Fibroblast of mammary gland (primary cell): Measurements from ENCODE around the gene FIGNL1.

Source experiments
- DNase-seq: peaks from one replicate; pipeline ENCODE4 v3.0.0-alpha.2; 2010; ENCODE audit warnings: low read depth
- H3K4me3 ChIP-seq: 2 replicates; pipeline ENCODE4 v1.5.1; 2011; ENCODE audit warnings: low read depth, mild to moderate bottlenecking, low read length, moderate library complexity; ENCODE audit not compliant: control insufficient read depth
- CTCF ChIP-seq: conservative IDR thresholded peaks from 2 replicates; pipeline ENCODE4 v1.5.1; 2011; ENCODE audit warnings: low read depth, low read length, inconsistent platforms; ENCODE audit not compliant: control insufficient read depth, insufficient read depth

FIGNL1 gene

GRCh38 chr7:50480797-50481196, 30.6 kb upstream of the FIGNL1 start:
- DNase-seq, result no peak
- no peak for TF ChIP-seq CTCF
- no peak overlapping the region for H3K4me3 ChIP-seq

- no peak for DNase-seq
- TF ChIP-seq CTCF, result no peak
- H3K4me3 ChIP-seq, result no peak overlapping the region
Observed at GRCh38 chr7:50479743-50480517, 29.8 kb upstream of the FIGNL1 start.

- TF ChIP-seq CTCF, result no peak
- H3K4me3 ChIP-seq, result no peak overlapping the region
- peak; percentile 52 for DNase-seq
Observed at GRCh38 chr7:50477640-50478039, 27.5 kb upstream of the FIGNL1 start.

GRCh38 chr7:50476953-50477625, 26.9 kb upstream of the FIGNL1 start:
- TF ChIP-seq CTCF, result no peak
- no peak for DNase-seq
- H3K4me3 ChIP-seq, result no peak overlapping the region

- no peak for TF ChIP-seq CTCF
- no peak overlapping the region for H3K4me3 ChIP-seq
- no peak for DNase-seq
Observed at GRCh38 chr7:50475340-50475739, 25.2 kb upstream of the FIGNL1 start.

GRCh38 chr7:50474382-50475160, 24.4 kb upstream of the FIGNL1 start:
- no peak for DNase-seq
- TF ChIP-seq CTCF, result no peak
- H3K4me3 ChIP-seq, result no peak overlapping the region
